H1 (cell line): Measurements from ENCODE around the gene SLC24A3. TPM values are rescaled to one million over a fixed set of nuclear protein-coding genes. Genes with fewer than 3 reads are reported as not detected.

Experiments
- CHD7 ChIP-seq: fragments of 300-600 bp; sonication (generic); IDR thresholded peaks from 2 replicates; pipeline ENCODE4 v1.7.1; 2012; ENCODE audit warnings: low read length, moderate library complexity, mild to moderate bottlenecking, inconsistent platforms; ENCODE audit not compliant: insufficient replicate concordance
- GABPA ChIP-seq: IDR thresholded peaks from 2 replicates; pipeline ENCODE4 v1.6.1; 2011; ENCODE audit warnings: mild to moderate bottlenecking, low read length, moderate library complexity, borderline replicate concordance; ENCODE audit not compliant: insufficient read depth
- HDAC6 ChIP-seq: IDR thresholded peaks from one replicate; pipeline ENCODE4 v1.7.1; 2012; ENCODE audit warnings: low read depth, mild to moderate bottlenecking, inconsistent platforms, low read length, moderate library complexity
- NANOG ChIP-seq: IDR thresholded peaks from 2 replicates; pipeline ENCODE4 v1.6.1; 2011; ENCODE audit warnings: low read length, low read depth, mild to moderate bottlenecking, inconsistent platforms; ENCODE audit not compliant: insufficient read depth, poor library complexity, severe bottlenecking
- SIX5 ChIP-seq: IDR thresholded peaks from 2 replicates; pipeline ENCODE4 v1.6.1; 2011; ENCODE audit warnings: mild to moderate bottlenecking, low read depth, low read length
- TEAD4 ChIP-seq: IDR thresholded peaks from 2 replicates; pipeline ENCODE4 v1.6.1; 2012; ENCODE audit warnings: low read depth, low read length, inconsistent platforms, mixed read lengths
- polyA plus RNA-seq, 7 experiments: library from polyadenylated mRNA; depleted of rRNA in 3 of 7; stranded (reverse) in 5 of 7; unstranded in 2 of 7; fragments of >200 nt in 5 of 7; fragments of 200-250 nt in 2 of 7; gene quantifications; 1 replicate in 5 of 7; 2 replicates in 1 of 7; 4 replicates in 1 of 7; pipeline versions ENCODE4 v1.2.1 to v1.2.3, GENCODE V29; 2011 to 2013; ENCODE audit warnings: missing spikeins in 2 of 7, mixed read lengths in 2 of 7
- total RNA-seq: library from RNA; stranded (reverse); fragmentation: NEBNext Ultra II Directional; extraction: Animal tissue kit (Norgen Biotek cat#: 25700); gene quantifications from 2 replicates; pipeline ENCODE4 v1.2.1, GENCODE V29; 2021

Gene SLC24A3
- total and polyA plus RNA-seq, 2 of the 8 experiments (the other 6 are each of a cell fraction or from before 2014, with no cell fraction given): 4.5 to 6.3 TPM

DNA sequence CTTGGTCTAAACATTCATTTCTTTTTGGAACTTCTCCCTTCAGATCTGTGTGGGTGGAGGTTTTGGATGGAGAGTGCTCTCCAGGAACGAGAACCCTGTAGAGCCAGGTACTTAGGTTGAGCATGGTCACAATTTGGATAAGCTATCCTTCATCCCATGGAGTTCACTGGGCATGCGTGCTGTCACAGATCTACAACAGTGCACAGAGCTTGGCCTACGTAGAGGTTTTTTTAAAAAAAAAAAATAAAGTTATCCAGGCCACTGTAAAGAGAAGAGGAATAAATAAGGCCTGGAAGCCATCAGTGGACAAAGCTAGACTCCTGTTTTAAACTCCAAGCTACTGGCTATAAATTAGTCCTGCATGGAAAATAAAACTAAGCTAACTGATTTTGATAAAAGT, 165.6 kb downstream of the SLC24A3 start (continued):
- no peak for TF ChIP-seq CHD7
- no peak for TF ChIP-seq NANOG
- no peak for TF ChIP-seq SIX5
- TF ChIP-seq TEAD4: no peak
- no peak for TF ChIP-seq GABPA
- TF ChIP-seq HDAC6: no peak
